Osteocyte (in vitro differentiated cells): ENCODE measurements around the gene ASGR2. TPM values are rescaled to one million over a fixed set of nuclear protein-coding genes. Genes with fewer than 3 reads are reported as not detected.
"Not testable (repeated sequence)": the region's sequence is repeated elsewhere in the genome, so short reads cannot be mapped to it uniquely, and the experiment has no call there.

ENCODE experiments used
- DNase-seq: peaks from one replicate; pipeline ENCODE4 v3.0.0; 2021; ENCODE audit warnings: mixed read lengths; ENCODE audit not compliant: unreplicated experiment; ENCODE audit errors: extremely low spot score
- H3K27ac Mint-ChIP-seq: one replicate; pipeline ENCODE4 v1.8.0; 2021; ENCODE audit warnings: mild to moderate bottlenecking, mixed read lengths; ENCODE audit not compliant: unreplicated experiment
- H3K27me3 Mint-ChIP-seq: one replicate; pipeline ENCODE4 v1.8.0; 2021; ENCODE audit warnings: mixed read lengths; ENCODE audit not compliant: unreplicated experiment
- H3K36me3 Mint-ChIP-seq: one replicate; pipeline ENCODE4 v1.8.0; 2021; ENCODE audit warnings: mixed read lengths; ENCODE audit not compliant: unreplicated experiment
- H3K4me1 Mint-ChIP-seq: one replicate; pipeline ENCODE4 v1.8.0; 2021; ENCODE audit warnings: mixed read lengths; ENCODE audit not compliant: unreplicated experiment
- H3K4me3 Mint-ChIP-seq: one replicate; pipeline ENCODE4 v1.8.0; 2021; ENCODE audit warnings: mild to moderate bottlenecking, moderate library complexity, mixed read lengths; ENCODE audit not compliant: unreplicated experiment
- H3K9me3 Mint-ChIP-seq: one replicate; pipeline ENCODE4 v1.8.0; 2021; ENCODE audit warnings: mixed read lengths; ENCODE audit not compliant: unreplicated experiment
- total RNA-seq: library from RNA; stranded (reverse); gene quantifications from 2 replicates; pipeline ENCODE4 v1.2.1, GENCODE V29; 2021
- TF ChIP-seq, protein P1 (sequence below): fragments of 200-600 bp; sonication (generic); IDR thresholded peaks from 2 replicates; pipeline ENCODE4 v1.5.0; 2021; ENCODE audit warnings: antibody characterized with exemption, mild to moderate bottlenecking, moderate library complexity

ASGR2 gene
- total RNA-seq, 1 donor from 2014 or later, result not detected

DNA sequence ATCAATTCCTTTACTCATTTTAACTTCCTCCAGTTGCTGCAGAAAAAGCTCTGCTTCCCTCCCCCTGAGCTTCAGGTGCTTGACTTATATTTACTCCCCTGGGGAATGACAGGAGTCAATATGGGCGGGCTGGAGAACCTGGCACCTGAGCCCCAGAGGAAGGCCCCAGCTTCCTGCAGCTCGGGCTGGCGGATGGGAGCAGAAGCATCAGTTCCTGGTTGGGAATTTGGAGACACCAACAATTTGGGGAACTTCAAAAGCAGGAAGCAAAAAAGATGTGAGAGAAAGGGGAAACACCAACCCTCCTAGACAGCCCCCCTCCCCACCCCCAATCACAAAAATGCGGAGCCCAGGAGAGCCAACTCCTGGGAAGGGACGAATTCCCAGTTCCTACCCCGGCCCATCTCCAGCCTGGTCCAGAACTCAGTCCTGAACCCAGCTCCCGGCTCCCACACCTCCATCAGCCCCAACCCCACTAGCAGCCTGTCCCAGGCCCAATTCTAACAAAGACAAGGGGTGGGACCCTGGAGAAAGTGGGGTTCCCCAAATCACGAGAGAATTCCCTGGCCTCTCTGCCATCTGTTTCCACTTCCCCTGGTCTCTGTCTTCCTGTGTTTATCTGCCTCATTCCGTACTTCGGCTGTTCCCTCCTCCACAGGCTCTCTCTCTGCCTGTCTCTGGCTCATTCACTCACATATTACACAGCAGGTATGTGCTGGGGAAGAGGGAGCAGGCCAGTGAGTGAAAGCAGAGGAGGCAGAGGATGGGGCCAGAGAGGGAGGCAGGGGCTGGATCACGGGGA lies 16.2 kb upstream of the ASGR2 start:
- H3K27ac Mint-ChIP-seq, result no peak overlapping the region
- peaks cover 40% of the 10 kb centered on the region for H3K27me3 Mint-ChIP-seq
- H3K4me3 Mint-ChIP-seq, result no peak overlapping the region
- peaks cover 12% of the 10 kb centered on the region for H3K4me1 Mint-ChIP-seq
- H3K9me3 Mint-ChIP-seq, result no peaks in the 10 kb centered on the region
- TF ChIP-seq, protein P1, sequence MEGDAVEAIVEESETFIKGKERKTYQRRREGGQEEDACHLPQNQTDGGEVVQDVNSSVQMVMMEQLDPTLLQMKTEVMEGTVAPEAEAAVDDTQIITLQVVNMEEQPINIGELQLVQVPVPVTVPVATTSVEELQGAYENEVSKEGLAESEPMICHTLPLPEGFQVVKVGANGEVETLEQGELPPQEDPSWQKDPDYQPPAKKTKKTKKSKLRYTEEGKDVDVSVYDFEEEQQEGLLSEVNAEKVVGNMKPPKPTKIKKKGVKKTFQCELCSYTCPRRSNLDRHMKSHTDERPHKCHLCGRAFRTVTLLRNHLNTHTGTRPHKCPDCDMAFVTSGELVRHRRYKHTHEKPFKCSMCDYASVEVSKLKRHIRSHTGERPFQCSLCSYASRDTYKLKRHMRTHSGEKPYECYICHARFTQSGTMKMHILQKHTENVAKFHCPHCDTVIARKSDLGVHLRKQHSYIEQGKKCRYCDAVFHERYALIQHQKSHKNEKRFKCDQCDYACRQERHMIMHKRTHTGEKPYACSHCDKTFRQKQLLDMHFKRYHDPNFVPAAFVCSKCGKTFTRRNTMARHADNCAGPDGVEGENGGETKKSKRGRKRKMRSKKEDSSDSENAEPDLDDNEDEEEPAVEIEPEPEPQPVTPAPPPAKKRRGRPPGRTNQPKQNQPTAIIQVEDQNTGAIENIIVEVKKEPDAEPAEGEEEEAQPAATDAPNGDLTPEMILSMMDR, result no peak
- DNase-seq, result no peak
- H3K36me3 Mint-ChIP-seq, result no peaks in the 10 kb centered on the region

DNA sequence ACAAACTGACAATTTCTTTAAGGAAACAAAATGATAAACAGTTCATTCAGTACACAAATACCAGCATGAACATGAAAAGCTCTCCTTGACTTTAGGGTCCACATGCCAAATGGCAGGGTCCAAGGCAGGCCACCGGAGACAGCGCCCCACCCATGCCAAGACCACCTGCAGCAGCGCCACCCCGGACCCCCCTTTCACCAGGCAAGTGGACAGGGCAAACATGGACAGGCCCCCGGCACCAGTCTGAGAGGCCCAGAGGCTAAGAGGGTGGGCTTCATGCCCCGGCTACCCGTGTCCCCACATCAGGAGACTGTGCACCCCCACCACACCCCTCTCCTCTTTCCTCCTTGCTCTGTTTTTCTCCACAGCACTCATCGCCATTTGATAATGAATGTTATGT lies 14.7 kb upstream of the ASGR2 start:
- no peak for DNase-seq
- Mint-ChIP-seq H3K4me3 (no peak overlapping the region), H3K36me3 (no peaks in the 10 kb centered on the region), H3K27me3 (peaks cover 40% of the 10 kb centered on the region), H3K4me1 (peaks cover 12% of the 10 kb centered on the region), H3K9me3 (no peaks in the 10 kb centered on the region), H3K27ac (no peak overlapping the region)
- TF ChIP-seq, protein P1, result no peak

DNA sequence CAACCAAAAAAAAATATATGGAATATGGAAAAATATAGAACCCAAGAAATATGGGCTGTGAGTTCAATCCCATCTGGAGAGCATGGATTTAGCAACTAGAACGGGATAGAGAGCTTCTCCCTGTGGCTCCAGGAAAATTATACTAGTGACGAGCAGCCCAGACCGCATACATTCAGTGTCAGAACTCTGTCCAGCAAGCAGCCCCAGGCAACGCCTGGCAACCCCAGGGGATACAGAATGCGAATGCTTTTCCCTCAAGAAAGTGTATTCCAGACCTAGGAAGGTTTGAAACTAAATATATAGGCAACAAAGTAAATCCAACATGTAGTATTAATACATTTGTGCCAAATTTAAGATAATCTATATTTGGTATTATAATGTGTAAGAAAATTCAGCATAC lies 13.5 kb upstream of the ASGR2 start:
- H3K27ac Mint-ChIP-seq, result peak overlapping the region; percentile 8
- no peaks in the 10 kb centered on the region for H3K9me3 Mint-ChIP-seq
- H3K36me3 Mint-ChIP-seq, result no peaks in the 10 kb centered on the region
- DNase-seq, result no peak
- H3K4me1 Mint-ChIP-seq, result peaks cover 12% of the 10 kb centered on the region
- peaks cover 32% of the 10 kb centered on the region for H3K27me3 Mint-ChIP-seq
- TF ChIP-seq, protein P1, result no peak
- no peak overlapping the region for H3K4me3 Mint-ChIP-seq

DNA sequence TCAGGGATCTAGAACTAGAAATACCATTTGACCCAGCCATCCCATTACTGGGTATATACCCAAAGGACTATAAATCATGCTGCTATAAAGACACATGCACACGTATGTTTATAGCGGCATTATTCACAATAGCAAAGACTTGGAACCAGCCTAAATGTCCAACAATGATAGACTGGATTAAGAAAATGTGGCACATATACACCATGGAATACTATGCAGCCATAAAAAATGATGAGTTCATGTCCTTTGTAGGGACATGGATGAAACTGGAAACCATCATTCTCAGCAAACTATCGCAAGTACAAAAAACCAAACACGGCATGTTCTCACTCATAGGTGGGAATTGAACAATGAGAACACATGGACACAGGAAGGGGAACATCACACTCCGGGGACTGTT lies 12.9 kb upstream of the ASGR2 start:
- H3K27ac Mint-ChIP-seq, H3K36me3 Mint-ChIP-seq, H3K4me3 Mint-ChIP-seq, DNase-seq, H3K9me3 Mint-ChIP-seq: not testable (repeated sequence)
- Mint-ChIP-seq H3K27me3 (peaks cover 27% of the 10 kb centered on the region), H3K4me1 (peaks cover 13% of the 10 kb centered on the region)

DNA sequence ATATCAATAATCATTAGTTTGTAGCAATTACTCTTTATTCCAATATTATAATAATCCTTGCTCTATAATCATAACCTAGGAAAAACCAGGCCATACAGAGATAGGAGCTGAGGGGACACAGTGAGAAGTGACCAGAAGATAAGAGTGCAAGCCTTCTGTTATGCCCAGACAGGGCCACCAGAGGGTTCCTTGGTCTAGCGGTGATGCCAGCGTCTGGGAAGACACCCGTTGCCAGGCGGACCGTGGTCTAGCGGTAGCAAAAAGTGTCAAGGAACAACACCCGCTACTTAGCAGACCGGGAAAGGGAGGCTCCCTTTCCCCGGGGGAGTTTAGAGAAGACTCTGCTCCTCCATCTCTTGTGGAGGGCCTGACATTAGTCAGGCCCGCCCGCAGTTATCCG lies 11.8 kb upstream of the ASGR2 start:
- H3K27me3 Mint-ChIP-seq, result peaks cover 19% of the 10 kb centered on the region
- not testable (repeated sequence) for H3K4me3 Mint-ChIP-seq, H3K27ac Mint-ChIP-seq, H3K36me3 Mint-ChIP-seq, DNase-seq, H3K9me3 Mint-ChIP-seq
- peaks cover 18% of the 10 kb centered on the region for H3K4me1 Mint-ChIP-seq

DNA sequence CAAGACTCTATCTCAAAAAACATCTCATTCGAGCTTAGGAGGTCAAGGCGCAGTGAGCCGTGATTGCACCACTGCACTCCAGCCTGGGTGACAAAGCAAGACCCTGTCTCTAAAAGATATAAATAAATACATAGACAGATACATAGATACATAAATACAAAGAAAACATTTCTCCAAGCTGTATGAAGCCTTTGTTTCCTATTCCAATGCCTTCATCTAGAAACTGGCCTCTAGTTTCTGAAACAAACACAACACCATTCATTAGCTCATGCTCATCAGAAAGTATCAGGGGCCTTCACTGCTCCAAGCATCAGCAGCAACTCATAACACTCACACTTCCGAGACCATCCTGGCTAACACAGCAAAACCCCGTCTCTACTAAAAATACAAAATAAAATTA lies 10.3 kb upstream of the ASGR2 start:
- DNase-seq, result no peak
- Mint-ChIP-seq H3K27ac (no peak overlapping the region), H3K27me3 (peaks cover 16% of the 10 kb centered on the region), H3K4me1 (peaks cover 22% of the 10 kb centered on the region), H3K36me3 (no peaks in the 10 kb centered on the region), H3K4me3 (no peak overlapping the region), H3K9me3 (no peaks in the 10 kb centered on the region)
- TF ChIP-seq, protein P1, result no peak
